Measurements from ENCODE around the gene CAMTA1.

DNA sequence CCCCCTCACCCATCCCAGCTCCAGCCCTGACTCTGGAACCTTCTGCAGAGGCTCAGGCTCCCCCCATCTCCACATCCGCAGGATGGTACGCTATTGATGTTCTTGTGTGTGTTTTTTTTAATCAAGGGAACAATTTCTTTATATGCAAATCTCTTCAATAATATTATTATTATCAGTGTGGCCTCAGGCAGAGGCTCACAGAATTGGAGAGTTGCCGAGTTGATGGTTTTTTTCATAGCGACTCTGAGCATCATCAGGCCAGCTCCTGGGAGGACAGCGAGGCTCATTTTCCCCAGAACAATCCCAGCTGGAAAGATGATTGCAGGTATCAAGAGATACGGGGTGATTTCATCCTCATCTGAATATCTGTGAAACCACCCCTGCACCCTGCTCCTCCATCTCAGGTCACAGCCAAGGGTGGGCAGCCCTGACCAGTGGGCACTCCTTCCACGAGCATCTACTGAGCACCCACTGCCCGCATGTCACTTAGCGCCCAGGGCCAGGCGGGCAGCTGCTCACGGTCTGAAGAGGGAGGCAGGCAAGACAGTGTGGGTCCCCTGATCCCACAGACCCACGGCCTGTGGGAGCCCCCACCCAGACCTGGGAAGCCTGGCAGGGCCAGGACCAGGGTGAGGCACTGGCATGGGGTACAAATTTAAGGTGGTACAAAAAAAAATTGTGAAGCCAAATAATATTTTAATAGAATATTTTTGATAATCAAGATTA lies 740.2 kb downstream of the CAMTA1 start:
- TF ChIP-seq CTCF (IDR thresholded peaks at IDR 0.05) = no peak
- no peak for TF ChIP-seq EP300 (IDR thresholded peaks at IDR 0.05)
- TF ChIP-seq POLR2A (IDR thresholded peaks at IDR 0.05) = no peak
- TF ChIP-seq POLR2AphosphoS5 (IDR thresholded peaks at IDR 0.05) = no peak

Data from stomach (tissue), 4 donors.